Measurements from ENCODE around the gene FBN1.

Gene FBN1

GRCh38 chr15:48623456-48623855 is 22.1 kb downstream of the FBN1 start:
- no peak for DNase-seq (ENCODE audit: low read depth in 2 of 2)

GRCh38 chr15:48622237-48622636 is 23.3 kb downstream of the FBN1 start:
- DNase-seq (ENCODE audit: low read depth in 2 of 2): no peak

DNA sequence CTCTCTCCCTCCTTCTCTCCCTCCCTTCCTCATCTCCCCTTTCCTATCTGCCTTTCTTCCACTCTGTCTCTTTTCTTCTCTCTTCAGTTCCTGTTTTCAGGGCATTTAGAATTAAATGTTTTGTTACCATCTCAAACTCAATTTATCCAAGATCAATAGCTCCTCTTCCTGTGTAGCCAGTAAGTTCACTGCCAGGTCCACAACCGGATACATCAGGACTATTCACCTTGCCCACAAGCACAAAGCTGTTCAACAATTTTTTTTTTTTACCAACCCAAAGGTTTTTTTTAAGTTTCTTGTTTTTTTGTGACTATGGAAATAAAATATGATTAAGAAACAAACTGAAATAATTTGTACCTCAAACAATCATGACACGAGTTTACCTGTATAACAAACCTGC is 26.1 kb downstream of the FBN1 start:
- DNase-seq (ENCODE audit: low read depth in 2 of 2): no peak

GRCh38 chr15:48617619-48618018 is 27.9 kb downstream of the FBN1 start:
- DNase-seq (ENCODE audit: low read depth in 2 of 2): no peak

DNA sequence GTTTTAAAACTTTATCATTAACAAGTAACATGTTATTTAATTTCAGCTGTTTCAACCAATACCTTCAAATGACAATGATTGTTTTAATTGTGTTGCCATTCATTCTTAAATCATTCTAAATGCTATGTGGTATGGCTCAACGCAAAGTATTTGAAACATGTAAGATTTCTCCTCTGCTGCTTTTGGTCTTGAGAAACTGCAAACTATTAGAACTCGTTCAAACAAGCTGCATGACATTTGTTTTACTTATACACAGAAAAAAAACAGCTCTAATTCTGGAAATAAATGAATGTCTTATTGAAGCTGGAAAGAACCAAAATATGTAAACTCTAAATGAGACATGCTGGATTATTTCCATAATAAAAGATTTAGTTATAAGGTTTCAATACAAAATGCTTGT is 29.3 kb downstream of the FBN1 start:
- DNase-seq (ENCODE audit: low read depth in 2 of 2): no peak

- no peak for DNase-seq (ENCODE audit: low read depth in 2 of 2)
These were observed 31.5 kb downstream of the FBN1 start for GRCh38 chr15:48614051-48614450.

DNA sequence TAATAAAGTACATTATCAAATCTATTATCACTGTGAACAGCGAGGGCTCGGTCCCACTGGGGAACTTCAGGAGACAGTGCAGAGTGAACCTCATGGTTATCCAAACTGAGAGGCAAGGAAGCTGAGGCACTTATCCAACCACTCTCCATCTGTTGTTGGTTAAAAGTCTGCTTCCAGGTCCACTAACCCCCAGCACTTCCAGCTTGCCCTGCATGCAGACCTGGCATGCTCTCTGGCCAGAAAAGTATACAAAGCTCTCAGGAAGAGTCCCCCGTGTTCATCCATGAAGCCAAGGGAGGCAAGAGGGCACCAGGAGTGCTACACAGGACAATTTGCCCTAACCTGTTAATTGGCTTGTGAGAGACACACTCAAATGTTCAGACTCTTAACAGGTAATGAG is 36.0 kb downstream of the FBN1 start:
- no peak for DNase-seq (ENCODE audit: low read depth in 2 of 2)

- no peak for DNase-seq (ENCODE audit: low read depth in 2 of 2)
These were observed 37.7 kb downstream of the FBN1 start for GRCh38 chr15:48607846-48608245.

- DNase-seq (ENCODE audit: low read depth in 2 of 2): no peak
These were observed 40.9 kb downstream of the FBN1 start for GRCh38 chr15:48604567-48604966.

DNA sequence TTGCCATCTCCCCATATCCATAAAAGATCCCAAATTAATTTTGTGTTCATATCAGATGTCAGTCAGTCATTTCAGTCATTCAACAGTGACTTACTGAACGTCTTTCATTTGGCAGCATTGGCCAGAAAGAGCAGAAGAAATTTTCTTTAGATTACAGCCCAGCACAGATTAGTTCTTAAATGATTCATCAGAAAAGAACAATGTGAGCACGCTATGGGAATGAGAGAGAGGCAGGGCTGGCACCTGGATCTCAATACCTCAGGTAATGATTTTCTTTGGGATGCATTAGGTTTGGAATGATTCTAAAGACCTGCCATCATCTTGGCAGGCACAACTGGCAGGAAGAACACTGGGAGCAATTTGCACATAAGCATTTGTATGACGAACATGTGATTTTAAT is 41.6 kb downstream of the FBN1 start:
- DNase-seq (ENCODE audit: low read depth in 2 of 2): no peak

DNA sequence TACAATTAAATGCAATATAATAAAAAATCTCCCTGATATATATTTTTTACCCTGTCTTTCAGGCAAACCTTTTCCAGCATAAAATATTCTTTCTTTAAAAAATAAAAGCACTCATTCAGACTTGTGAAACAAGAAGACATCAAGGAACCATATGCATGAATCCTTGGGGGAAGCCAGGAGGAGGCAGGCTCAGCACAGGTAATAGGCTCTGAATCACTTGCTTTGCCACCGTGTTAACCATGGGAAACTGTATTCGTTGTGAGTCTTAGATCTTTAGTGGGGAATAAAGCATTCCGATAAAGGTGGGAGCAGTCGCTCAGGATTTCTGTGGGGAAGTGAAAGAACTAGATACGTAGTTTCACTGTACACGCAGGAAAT is 42.4 kb downstream of the FBN1 start:
- no peak for DNase-seq (ENCODE audit: low read depth in 2 of 2)

DNA sequence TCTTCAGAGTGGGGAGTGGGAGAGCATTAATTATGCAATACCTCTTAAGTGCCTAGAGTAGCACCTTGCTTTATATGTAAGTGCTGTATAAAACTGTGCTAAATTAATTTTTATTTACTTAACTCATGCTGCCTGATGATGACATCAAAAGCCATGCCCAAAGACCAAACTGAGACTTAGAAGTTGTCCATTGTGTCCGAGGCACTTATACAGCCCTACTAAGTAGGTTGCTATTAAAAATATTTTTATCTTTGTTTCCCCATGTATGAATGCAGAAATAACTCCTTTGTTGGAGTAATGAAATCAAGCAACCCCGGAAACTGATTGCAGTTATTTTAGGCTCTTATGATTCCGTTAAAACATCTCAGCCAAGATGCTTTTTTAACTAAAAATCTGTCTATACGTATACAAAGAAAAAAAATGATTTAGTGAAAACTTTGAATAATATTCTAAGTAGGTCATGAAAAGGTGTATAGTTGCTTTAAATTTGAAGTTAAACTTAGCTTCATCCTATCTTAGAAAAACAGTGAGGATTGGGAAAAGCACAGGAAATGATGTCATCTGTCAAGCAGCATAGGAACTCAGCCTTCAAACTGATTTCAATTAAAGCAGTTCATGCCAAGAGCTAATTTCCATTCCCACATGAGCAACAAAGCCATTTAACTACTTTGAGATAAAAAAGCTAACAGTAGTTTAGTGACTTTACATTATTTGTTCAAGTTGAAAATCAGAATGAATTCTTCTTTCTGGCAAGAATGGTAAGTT is 43.0 kb downstream of the FBN1 start:
- DNase-seq (ENCODE audit: low read depth in 2 of 2): no peak

DNA sequence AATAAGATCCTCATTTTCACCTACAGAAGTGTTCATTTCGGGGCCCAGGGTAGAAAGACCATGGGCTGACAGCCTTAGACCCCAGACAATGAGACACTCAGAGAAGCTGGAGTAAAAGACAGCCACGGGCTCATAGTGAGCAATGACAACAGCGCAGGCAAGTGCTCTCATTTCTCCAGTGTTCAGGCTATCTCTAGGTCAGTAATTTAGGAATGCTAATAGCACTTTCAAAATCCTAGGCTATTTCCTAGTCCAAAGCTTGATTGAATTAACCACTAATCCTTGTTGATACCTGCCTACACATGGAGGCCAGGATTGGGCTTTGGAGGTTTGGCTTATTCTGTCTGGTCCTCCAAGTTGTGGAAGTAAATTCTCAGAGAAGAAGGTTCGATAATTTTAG is 44.4 kb downstream of the FBN1 start:
- no peak for DNase-seq (ENCODE audit: low read depth in 2 of 2)

GRCh38 chr15:48596841-48597240 is 48.7 kb downstream of the FBN1 start:
- DNase-seq (ENCODE audit: low read depth in 2 of 2): no peak

- no peak for DNase-seq (ENCODE audit: low read depth in 2 of 2)
These were observed 49.1 kb downstream of the FBN1 start for GRCh38 chr15:48596415-48596814.

GRCh38 chr15:48595981-48596380 is 49.5 kb downstream of the FBN1 start:
- no peak for DNase-seq (ENCODE audit: low read depth in 2 of 2)

- no peak for DNase-seq (ENCODE audit: low read depth in 2 of 2)
These were observed 52.6 kb downstream of the FBN1 start for GRCh38 chr15:48592933-48593332.

DNA sequence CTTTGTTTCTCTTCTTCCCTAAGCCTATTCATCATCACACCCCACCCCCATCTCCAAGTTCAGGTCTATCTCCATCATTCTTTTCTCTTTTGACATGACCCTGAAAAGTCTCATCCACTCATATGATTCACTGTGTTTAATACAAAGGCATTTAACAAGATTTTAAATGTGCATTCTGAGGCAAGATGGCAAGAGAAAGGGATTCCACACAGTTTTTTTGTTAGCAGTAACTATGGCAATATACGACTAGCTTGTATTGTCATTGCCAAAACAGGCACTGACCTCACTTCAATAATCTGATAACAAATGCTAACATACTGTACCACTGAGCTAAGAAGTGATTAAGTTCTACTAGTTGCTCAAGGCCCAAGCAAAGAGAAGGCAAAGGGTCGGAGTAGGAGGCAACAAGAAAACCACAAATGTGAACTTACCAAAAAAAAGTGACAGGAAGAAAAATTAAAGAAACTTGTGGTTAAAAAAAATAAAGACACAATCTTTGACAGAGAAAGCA is 53.2 kb downstream of the FBN1 start:
- DNase-seq (ENCODE audit: low read depth in 2 of 2): no peak

GRCh38 chr15:48590723-48591122 is 54.8 kb downstream of the FBN1 start:
- DNase-seq (ENCODE audit: low read depth in 2 of 2): no peak

DNA sequence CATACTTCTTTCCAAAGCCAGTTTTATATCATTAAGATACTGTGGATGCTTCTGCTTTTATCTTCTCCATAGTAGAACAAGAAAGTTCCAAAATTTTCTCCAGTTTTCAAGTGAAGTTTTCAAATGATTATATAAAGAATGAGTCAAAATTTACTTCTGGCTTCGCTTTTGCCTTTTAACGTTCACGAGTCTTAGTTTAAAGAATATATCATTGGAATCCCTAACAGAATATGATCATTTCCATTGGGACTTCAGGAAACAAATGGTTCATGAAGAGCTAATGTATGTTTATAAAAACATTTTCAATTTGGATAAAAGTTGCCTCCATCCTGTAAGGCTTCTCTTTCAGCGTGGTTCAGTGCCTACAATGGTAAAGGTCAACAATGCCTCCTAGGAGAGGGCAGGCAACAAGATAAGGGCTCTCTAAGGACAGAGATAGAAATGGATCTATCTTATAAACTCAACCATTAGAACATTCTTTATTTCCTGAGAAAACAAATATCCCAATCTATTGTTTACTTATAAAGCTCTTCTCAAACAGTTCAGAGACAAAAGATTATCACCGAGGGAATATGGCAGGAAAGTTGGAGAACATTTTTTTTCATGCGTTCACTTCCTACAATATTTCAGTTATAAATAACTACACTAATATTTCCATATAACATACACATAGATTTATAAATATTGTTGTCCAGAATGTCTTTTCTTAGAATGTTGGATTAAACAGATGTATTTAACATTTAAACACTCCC is 60.5 kb downstream of the FBN1 start:
- DNase-seq (ENCODE audit: low read depth in 2 of 2): no peak

DNA sequence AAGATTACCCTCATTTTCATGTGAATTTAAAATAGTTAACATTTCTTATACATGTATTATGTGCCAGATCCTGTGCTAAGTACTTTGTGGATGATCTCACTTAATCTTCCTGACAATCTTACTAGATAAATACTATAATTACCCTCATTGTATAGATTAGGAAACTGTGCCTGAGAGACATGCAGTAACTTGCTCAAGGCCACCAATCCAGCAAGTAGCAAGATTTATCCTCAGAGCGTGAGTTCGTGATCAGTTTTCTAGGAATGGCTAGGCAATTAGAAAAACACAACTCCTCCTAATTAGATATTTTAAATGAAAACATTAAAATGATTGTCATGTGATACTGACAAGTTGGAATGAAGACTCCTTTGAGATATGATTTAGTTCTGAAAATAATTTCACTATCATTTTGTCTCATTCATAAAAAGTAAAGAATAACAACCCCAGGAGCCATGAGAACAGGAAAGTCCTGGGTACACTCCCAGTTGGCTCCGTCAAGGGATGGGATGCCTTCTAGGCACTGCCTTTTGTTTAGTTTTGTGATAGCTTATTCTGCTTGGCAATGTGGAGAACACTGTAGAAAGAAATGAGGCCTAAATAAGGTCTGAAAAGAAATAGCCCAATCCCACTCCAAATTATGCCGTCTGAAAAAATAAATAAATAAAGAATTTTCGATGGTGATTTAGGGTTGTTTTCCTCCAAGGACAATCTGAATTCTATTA is 61.3 kb downstream of the FBN1 start:
- no peak for DNase-seq (ENCODE audit: low read depth in 2 of 2)

DNA sequence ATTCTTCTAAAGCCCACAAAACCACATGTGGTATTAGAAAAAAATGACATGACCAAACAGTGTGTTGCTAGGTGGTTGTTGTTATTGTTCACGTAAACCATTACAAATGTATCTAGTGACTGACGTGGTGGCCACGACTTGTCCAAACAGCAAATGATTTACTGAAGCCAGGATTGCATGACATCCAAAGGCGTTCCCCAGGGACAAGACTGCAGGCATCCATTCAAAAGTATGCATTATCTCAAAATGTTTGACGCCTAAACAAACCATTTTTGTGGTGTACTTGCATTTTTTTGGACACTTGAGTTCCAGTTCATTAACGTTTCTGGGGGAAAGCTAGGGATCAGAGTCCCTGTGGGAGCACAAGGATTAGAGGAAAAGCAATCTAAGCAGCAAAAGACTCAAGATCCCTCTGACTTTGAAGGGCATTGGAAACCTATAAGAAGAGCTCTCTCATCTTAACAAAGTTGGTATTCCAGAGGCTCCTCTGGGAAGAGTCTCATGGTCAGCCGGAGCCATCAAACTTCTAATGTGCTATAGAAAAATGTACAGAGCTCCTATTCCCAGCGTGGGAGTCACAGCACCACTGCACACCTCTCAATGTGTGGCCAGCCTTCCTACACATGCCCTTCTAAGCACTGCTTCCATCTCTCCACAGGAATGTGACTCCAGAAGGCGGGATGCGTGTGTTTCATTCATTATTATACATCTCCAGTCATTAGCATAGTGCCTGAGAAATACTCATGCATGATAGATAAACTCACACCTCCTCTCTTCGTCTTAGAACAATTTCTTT is 62.9 kb downstream of the FBN1 start:
- DNase-seq (ENCODE audit: low read depth in 2 of 2): no peak

Data from stimulated activated CD4-positive, alpha-beta T cell treated with anti-CD3 and anti-CD28 coated beads, Interleukin-15, amount 100 ng/mL, for 48 hours (primary cell).